ENCODE measurements around the gene MAMLD1. TPM values are rescaled to one million over a fixed set of nuclear protein-coding genes. Genes with fewer than 3 reads are reported as not detected.

Gene MAMLD1
- total RNA-seq, 3 donors from 2014 or later (not counting 1 experiment from before 2014, with no cell fraction given): 0.23 to 1.1 (median 0.45) TPM

DNA sequence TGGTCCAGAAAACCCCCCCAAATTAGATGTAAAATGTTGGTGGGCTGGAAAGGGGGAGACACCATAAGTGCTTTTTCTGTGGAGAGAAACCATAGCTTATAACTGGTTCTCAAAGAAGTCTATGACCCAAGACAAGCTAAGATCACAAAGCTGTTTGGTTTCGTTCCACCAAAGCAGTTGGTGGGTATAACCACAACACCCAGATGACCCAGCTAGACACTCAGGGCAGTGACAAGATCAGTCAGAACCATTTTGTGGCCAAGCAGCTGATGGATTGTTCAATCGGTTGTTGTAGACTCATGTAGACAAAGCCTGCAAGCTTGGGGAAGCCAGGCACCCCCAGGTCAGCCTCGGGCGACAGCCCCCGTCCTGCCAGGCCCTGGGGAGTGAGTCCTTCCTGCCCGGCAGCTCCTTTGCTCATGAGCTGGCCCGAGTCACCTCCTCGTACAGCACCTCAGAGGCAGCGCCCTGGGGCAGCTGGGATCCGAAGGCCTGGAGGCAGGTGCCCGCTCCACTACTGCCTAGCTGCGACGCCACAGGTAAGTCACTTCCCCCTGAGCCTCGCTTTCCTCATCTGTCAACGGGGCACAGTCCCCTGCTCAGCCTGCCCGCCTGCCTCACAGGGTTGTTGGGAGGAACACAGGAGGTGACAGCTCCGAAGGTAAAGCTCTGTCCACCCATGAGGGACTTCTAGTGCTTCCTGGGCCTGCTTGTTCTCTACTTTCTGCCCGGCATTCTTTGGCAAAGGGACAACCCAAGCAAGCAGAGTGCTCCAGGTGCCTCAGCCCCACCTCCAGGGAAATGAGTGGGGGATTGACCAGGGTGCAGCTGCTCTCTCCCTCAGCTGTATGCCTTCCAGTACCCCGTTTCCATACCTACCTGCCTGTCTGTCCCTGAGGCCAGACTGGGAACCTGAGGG, 140.1 kb downstream of the MAMLD1 start:
- WGBS (ENCODE audit: insufficient coverage): 65% methylated on average over 18 of the region's 19 CpGs
- no peak overlapping the region for H3K4me3 Mint-ChIP-seq
- H3K9me3 Mint-ChIP-seq: no peaks in the 10 kb centered on the region
- Histone ChIP-seq H3K27ac (ENCODE audit: low read length) (no peak overlapping the region), H3K4me3 (ENCODE audit: low read length) (no peak overlapping the region), H3K27me3 (ENCODE audit: control insufficient read depth, insufficient read depth, low read length) (no peaks in the 10 kb centered on the region), H3K9me3 (ENCODE audit: control insufficient read depth, insufficient read depth, low read length) (no peaks in the 10 kb centered on the region), H3K4me1 (ENCODE audit: control insufficient read depth, insufficient read depth, low read length) (no peaks in the 10 kb centered on the region), H3K36me3 (ENCODE audit: control insufficient read depth, insufficient read depth, low read length) (no peaks in the 10 kb centered on the region)
- TF ChIP-seq, protein P1, sequence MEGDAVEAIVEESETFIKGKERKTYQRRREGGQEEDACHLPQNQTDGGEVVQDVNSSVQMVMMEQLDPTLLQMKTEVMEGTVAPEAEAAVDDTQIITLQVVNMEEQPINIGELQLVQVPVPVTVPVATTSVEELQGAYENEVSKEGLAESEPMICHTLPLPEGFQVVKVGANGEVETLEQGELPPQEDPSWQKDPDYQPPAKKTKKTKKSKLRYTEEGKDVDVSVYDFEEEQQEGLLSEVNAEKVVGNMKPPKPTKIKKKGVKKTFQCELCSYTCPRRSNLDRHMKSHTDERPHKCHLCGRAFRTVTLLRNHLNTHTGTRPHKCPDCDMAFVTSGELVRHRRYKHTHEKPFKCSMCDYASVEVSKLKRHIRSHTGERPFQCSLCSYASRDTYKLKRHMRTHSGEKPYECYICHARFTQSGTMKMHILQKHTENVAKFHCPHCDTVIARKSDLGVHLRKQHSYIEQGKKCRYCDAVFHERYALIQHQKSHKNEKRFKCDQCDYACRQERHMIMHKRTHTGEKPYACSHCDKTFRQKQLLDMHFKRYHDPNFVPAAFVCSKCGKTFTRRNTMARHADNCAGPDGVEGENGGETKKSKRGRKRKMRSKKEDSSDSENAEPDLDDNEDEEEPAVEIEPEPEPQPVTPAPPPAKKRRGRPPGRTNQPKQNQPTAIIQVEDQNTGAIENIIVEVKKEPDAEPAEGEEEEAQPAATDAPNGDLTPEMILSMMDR (IDR thresholded peaks at IDR 0.05): no peak
- DNase-seq: no peak
- H3K36me3 Mint-ChIP-seq: no peaks in the 10 kb centered on the region
- no peak overlapping the region for H3K27ac Mint-ChIP-seq
- intact Hi-C loops (cut with micrococcal nuclease): no loop called here
- no peaks in the 10 kb centered on the region for H3K4me1 Mint-ChIP-seq
- ATAC-seq: no peak
- H3K27me3 Mint-ChIP-seq (ENCODE audit: low read depth in 2 of 2): peaks cover 3 to 23% of the 10 kb centered on the region in 2 donors

DNA sequence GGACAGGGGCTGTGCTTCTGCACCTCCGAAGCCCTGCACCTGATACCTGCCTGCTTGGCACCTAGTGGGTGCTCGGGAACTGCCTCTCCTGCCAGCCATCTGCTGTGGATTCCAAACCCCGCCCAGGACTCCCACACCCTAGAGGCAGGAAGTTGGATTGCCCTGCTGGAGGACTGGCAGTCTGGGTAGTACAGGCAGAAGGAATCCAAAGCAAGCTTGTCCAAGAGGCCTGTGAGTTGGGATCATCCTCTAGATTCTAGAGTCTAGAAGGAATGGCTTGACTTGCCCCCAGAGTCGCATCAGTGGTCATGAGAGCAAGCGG, 140.7 kb downstream of the MAMLD1 start:
- Mint-ChIP-seq H3K9me3 (no peaks in the 10 kb centered on the region), H3K27ac (no peak overlapping the region), H3K4me3 (no peak overlapping the region), H3K27me3 (ENCODE audit: low read depth in 2 of 2) (peaks cover 1 to 22% of the 10 kb centered on the region in 2 donors), H3K4me1 (no peaks in the 10 kb centered on the region), H3K36me3 (no peaks in the 10 kb centered on the region)
- H3K27me3 ChIP-seq (ENCODE audit: control insufficient read depth, insufficient read depth, low read length): no peaks in the 10 kb centered on the region
- H3K27ac ChIP-seq (ENCODE audit: low read length): no peak overlapping the region
- no peak for ATAC-seq
- intact Hi-C loops (cut with micrococcal nuclease): no loop called here
- WGBS (ENCODE audit: insufficient coverage): 88% methylated on average over 5 of the region's 5 CpGs
- no peaks in the 10 kb centered on the region for H3K36me3 ChIP-seq (ENCODE audit: control insufficient read depth, insufficient read depth, low read length)
- no peaks in the 10 kb centered on the region for H3K9me3 ChIP-seq (ENCODE audit: control insufficient read depth, insufficient read depth, low read length)
- no peak for DNase-seq
- TF ChIP-seq, protein P1 (IDR thresholded peaks at IDR 0.05): no peak
- H3K4me3 ChIP-seq (ENCODE audit: low read length): no peak overlapping the region
- no peaks in the 10 kb centered on the region for H3K4me1 ChIP-seq (ENCODE audit: control insufficient read depth, insufficient read depth, low read length)

DNA sequence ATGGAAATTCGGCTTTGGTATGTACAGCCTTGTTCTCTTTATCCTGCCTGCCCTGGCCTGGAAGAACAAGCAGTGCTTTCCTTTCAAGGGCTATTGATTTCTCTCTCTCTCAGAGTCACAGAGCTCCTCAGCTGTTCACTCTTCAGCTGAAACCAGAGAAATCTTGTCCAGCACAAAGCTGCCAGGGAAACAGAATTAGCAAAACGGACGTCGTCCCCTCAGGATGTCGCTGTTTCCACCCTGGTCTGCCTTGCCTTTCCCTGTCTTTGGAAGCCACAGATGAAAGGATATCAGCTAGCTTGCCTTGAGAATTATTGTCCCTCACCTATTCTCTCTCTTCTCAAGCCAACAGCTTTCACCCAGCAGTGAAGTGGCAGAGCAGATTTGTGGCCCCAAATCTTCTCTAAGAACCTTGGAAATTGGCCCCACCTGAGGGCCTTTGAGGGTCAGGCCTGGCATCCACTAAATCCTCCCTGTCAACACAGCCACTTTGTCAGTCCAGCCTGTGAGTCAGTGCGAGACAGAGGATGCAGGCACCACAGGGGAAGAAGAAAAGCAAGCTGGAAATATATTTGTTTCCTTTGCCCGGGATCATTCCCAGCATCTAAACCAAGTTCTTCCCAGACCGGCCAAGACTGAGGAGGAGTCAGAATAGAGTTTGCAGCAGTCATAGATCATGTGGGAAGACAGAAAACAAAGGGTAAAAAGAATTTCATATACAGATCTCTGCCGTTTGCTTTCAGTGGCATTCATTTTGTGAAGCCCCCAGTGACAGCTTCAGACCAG, 141.5 kb downstream of the MAMLD1 start:
- Histone ChIP-seq H3K9me3 (ENCODE audit: control insufficient read depth, insufficient read depth, low read length) (no peaks in the 10 kb centered on the region), H3K27ac (ENCODE audit: low read length) (no peak overlapping the region), H3K27me3 (ENCODE audit: control insufficient read depth, insufficient read depth, low read length) (no peaks in the 10 kb centered on the region), H3K4me3 (ENCODE audit: low read length) (no peak overlapping the region), H3K4me1 (ENCODE audit: control insufficient read depth, insufficient read depth, low read length) (no peaks in the 10 kb centered on the region), H3K36me3 (ENCODE audit: control insufficient read depth, insufficient read depth, low read length) (no peaks in the 10 kb centered on the region)
- no peaks in the 10 kb centered on the region for H3K4me1 Mint-ChIP-seq
- WGBS (ENCODE audit: insufficient coverage): 94% methylated on average over 9 of the region's 9 CpGs
- intact Hi-C loops (cut with micrococcal nuclease): no loop called here
- ATAC-seq (no peak), DNase-seq (no peak)
- peaks cover 0 to 15% of the 10 kb centered on the region in 2 donors for H3K27me3 Mint-ChIP-seq (ENCODE audit: low read depth in 2 of 2)
- H3K4me3 Mint-ChIP-seq: no peak overlapping the region
- TF ChIP-seq, protein P1 (IDR thresholded peaks at IDR 0.05): no peak
- H3K9me3 Mint-ChIP-seq: no peaks in the 10 kb centered on the region
- H3K27ac Mint-ChIP-seq: no peak overlapping the region
- H3K36me3 Mint-ChIP-seq: no peaks in the 10 kb centered on the region

Measured in natural killer cell (primary cell).